Lower lobe of right lung (tissue), 2 donors: ENCODE data around the gene MACROH2A2. TPM values are rescaled to one million over a fixed set of nuclear protein-coding genes. Genes with fewer than 3 reads are reported as not detected.
A peak's percentile ranks its signal among the peaks of the same experiment; 100 is the strongest.

Source experiments
- ATAC-seq, 2 donors: fragments of 200-7000 bp; cut with Tn5 transposase; one replicate each; pipeline ENCODE4 v1.9.1; 2020 to 2022; ENCODE audit warnings: mild to moderate bottlenecking in 2 of 2, moderate library complexity in 2 of 2
- DNase-seq: peaks from one replicate; pipeline ENCODE4 v3.0.0-alpha.2; 2020
- H3K27ac ChIP-seq: fragments of 200-600 bp; one replicate; pipeline ENCODE4 v1.8.0; 2022
- H3K27me3 ChIP-seq: fragments of 200-600 bp; one replicate; pipeline ENCODE4 v1.8.0; 2022; ENCODE audit warnings: low read depth
- H3K36me3 ChIP-seq: fragments of 200-600 bp; one replicate; pipeline ENCODE4 v1.8.0; 2022; ENCODE audit warnings: mild to moderate bottlenecking
- H3K4me1 ChIP-seq: fragments of 200-600 bp; one replicate; pipeline ENCODE4 v1.8.0; 2022
- H3K4me3 ChIP-seq: fragments of 200-600 bp; one replicate; pipeline ENCODE4 v1.8.0; 2022; ENCODE audit warnings: mild to moderate bottlenecking
- H3K9me3 ChIP-seq: fragments of 200-600 bp; one replicate; pipeline ENCODE4 v1.8.0; 2022
- CTCF ChIP-seq: fragments of 200-600 bp; IDR thresholded peaks from one replicate; pipeline ENCODE4 v1.8.0; 2022; ENCODE audit warnings: antibody characterized with exemption, mild to moderate bottlenecking
- intact Hi-C: fragments of 100-400 bp; cut with DNase I; formaldehyde crosslinking; loops from one replicate; pipeline ENCODE4 v1.11.0; 2022
- total RNA-seq: library from RNA; stranded (reverse); fragmentation: NEBNext Ultra II Directional; extraction: Animal tissue kit (Norgen Biotek cat#: 25700); gene quantifications from one replicate; pipeline ENCODE4 v1.2.1, GENCODE V29; 2021
- donor health status: DM: no; HTN: yes; CAD: no; lungs with severe emphysema.

MACROH2A2 gene
- total RNA-seq, 1 donor from 2014 or later = 6.6 TPM

GRCh38 chr10:70132098-70133029 is 79.7 kb downstream of the MACROH2A2 start, which contains the start of gene AIFM2:
Gene AIFM2 (minus strand): TSS chr10:70132825. CDS start chr10:70124084, 8,741 bp downstream.
- DNase-seq = peak; percentile 90
- TF ChIP-seq CTCF = peak; percentile 17
- Histone ChIP-seq H3K9me3 (no peaks in the 10 kb centered on the region), H3K4me3 (peak within 1 kb of the TSS; percentile 77), H3K27me3 (no peaks in the 10 kb centered on the region), H3K4me1 (peaks cover 23% of the 10 kb centered on the region), H3K36me3 (no peaks in the 10 kb centered on the region), H3K27ac (peak within 1 kb of the TSS; percentile 79)
- intact Hi-C loops = no loop called here
- peak; percentile 91 to 95 for ATAC-seq

GRCh38 chr10:70135046-70135445 is 82.4 kb downstream of the MACROH2A2 start:
- TF ChIP-seq CTCF = no peak
- Histone ChIP-seq H3K9me3 (no peaks in the 10 kb centered on the region), H3K4me1 (peaks cover 23% of the 10 kb centered on the region), H3K27me3 (no peaks in the 10 kb centered on the region), H3K27ac (no peak overlapping the region), H3K36me3 (peaks cover 13% of the 10 kb centered on the region), H3K4me3 (no peak overlapping the region)
- intact Hi-C loops = no loop called here
- ATAC-seq = no peak
- no peak for DNase-seq

- intact Hi-C loops = no loop called here
- H3K36me3 ChIP-seq = peaks cover 13% of the 10 kb centered on the region
- peaks cover 23% of the 10 kb centered on the region for H3K4me1 ChIP-seq
- H3K27ac ChIP-seq = no peak overlapping the region
- ATAC-seq = no peak
- H3K4me3 ChIP-seq = no peak overlapping the region
- no peak for DNase-seq
- no peaks in the 10 kb centered on the region for H3K9me3 ChIP-seq
- H3K27me3 ChIP-seq = no peaks in the 10 kb centered on the region
- no peak for TF ChIP-seq CTCF
Measured at GRCh38 chr10:70135684-70136083, 83.0 kb downstream of the MACROH2A2 start.

- no peak for ATAC-seq
- intact Hi-C loops = no loop called here
Measured at GRCh38 chr10:70137135-70137534, 84.5 kb downstream of the MACROH2A2 start.

More at GRCh38 chr10:70137135-70137534, 84.5 kb downstream of the MACROH2A2 start:
- DNase-seq = no peak
- H3K27ac ChIP-seq = no peak overlapping the region
- no peaks in the 10 kb centered on the region for H3K9me3 ChIP-seq
- no peak overlapping the region for H3K4me3 ChIP-seq
- no peak for TF ChIP-seq CTCF
- no peaks in the 10 kb centered on the region for H3K27me3 ChIP-seq
- H3K36me3 ChIP-seq = peaks cover 13% of the 10 kb centered on the region
- H3K4me1 ChIP-seq = peaks cover 11% of the 10 kb centered on the region
